ENCODE results near the gene NACC2.

The NACC2 gene

DNA sequence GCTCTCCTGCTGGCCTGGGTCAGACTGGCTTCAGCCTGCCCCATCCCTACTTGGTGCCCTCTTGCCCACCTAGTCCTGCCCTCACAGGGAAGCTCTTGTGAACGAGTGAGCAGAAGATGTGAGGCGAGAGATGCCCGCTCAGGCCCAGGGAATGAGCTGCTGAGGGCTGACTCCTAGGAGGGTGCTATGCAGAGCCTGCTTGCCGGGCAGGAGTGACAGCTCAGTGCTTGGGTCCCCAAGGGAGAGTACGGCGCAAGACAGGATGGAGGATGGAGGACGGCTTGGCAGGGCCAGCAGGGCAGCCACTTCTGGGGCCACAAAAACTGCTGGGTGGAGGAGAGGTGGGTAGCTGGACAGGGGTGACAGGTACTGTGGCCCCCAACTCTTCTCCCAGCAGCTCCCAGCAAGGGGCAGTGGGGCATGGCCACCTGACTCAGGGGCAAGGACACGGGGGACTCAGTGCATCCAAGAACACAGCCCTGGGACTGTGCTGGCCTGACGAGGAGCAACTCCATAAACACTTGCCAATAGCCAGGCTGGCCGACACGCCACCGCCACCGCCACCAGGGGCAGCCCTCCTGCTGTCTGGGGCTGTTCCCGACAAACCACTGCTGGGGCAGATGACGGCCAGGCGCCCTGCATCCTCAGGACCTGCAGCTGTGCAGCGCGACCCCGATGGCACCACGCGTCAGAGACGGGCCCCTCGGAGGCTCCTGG is 78.4 kb downstream of the NACC2 start:
- DNase-seq (ENCODE audit: low read depth): no peak
- H3K4me3 ChIP-seq (ENCODE audit: control insufficient read depth, low read depth, low read length): no peak overlapping the region
- TF ChIP-seq, protein P1, sequence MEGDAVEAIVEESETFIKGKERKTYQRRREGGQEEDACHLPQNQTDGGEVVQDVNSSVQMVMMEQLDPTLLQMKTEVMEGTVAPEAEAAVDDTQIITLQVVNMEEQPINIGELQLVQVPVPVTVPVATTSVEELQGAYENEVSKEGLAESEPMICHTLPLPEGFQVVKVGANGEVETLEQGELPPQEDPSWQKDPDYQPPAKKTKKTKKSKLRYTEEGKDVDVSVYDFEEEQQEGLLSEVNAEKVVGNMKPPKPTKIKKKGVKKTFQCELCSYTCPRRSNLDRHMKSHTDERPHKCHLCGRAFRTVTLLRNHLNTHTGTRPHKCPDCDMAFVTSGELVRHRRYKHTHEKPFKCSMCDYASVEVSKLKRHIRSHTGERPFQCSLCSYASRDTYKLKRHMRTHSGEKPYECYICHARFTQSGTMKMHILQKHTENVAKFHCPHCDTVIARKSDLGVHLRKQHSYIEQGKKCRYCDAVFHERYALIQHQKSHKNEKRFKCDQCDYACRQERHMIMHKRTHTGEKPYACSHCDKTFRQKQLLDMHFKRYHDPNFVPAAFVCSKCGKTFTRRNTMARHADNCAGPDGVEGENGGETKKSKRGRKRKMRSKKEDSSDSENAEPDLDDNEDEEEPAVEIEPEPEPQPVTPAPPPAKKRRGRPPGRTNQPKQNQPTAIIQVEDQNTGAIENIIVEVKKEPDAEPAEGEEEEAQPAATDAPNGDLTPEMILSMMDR (conservative IDR thresholded peaks at IDR 0.05; ENCODE audit: control insufficient read depth, insufficient read depth, low read depth, low read length): no peak

- H3K4me3 ChIP-seq (ENCODE audit: control insufficient read depth, low read depth, low read length): no peak overlapping the region
- TF ChIP-seq, protein P1 (conservative IDR thresholded peaks at IDR 0.05; ENCODE audit: control insufficient read depth, insufficient read depth, low read depth, low read length): no peak
- no peak for DNase-seq (ENCODE audit: low read depth)
These were observed 79.2 kb downstream of the NACC2 start for GRCh38 chr9:136015656-136016571.

DNA sequence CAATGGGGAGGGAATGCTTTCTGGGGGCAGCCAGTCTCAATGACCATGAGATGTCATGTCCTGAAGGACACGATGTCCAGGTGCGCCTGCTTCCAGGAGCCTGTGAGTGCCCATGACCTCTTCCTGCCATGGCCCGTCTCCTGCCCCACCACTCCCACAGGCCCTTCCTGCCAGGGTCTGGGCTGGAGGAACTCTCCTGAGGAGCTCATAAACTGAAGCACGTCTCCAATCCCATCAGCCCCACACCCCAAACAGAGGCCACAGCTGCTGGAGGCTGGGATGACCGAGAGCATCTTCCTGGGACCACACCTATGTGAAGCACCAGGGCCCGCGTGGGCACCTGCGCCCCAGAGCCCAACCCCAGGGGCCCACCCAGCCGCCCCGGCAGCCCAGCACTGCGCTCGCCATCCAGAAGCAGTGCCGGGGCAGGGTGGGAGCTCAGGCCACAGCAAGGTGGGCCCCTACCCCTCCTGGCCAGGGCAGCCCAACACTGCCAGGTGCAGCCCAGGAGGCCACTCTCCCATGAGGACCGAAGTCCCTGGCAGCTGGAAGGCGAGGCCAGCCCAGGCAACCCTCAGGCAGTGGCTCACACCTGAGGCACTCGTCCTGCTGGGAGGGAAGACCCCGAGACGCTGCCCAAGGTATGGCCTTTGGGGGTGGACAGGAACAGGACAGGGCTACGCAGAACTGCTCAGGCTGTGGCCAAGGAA is 80.0 kb downstream of the NACC2 start:
- TF ChIP-seq, protein P1 (conservative IDR thresholded peaks at IDR 0.05; ENCODE audit: control insufficient read depth, insufficient read depth, low read depth, low read length): no peak

DNA sequence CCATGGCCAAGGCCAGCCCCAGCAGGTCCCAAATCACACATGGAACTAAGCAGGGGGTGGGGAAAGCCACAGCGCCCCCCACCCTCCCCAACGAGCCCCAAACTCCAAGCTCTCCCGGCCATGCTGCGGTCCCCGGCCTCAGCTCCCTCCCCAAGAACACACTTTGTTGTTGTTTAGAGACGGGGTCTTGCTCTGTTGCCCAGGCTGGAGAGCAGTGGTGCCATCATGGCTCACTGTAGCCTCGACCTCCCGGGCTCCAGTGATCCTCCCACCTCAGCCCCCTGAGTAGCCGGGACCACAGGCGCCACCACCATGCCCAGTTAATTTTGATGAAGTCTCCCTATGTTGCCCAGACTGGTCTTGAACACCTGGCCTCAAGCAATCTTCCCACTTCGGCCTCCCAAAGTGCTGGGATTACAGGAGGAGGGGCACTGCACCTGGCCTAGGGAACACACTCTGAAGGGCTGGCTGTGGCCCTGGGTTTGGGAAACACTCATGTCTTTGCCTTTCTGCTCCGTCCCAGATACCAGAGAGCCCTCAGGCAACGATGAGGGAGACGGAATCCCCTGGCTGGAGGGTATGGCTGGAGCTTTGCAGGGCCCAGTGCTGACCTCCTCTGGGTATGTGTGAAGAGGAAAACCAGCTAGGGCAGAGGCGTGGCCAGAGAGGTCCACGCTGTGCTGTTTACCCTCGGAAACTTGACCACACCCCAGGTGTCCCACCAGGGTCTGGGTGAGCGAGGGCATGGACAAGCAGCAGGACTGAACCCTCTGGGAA is 80.8 kb downstream of the NACC2 start:
- TF ChIP-seq, protein P1 (conservative IDR thresholded peaks at IDR 0.05; ENCODE audit: control insufficient read depth, insufficient read depth, low read depth, low read length): no peak
- no peak overlapping the region for H3K4me3 ChIP-seq (ENCODE audit: control insufficient read depth, low read depth, low read length)
- DNase-seq (ENCODE audit: low read depth): no peak

More for the DNA sequence above, 80.0 kb downstream of the NACC2 start:
- DNase-seq (ENCODE audit: low read depth): no peak
- no peak overlapping the region for H3K4me3 ChIP-seq (ENCODE audit: control insufficient read depth, low read depth, low read length)

DNA sequence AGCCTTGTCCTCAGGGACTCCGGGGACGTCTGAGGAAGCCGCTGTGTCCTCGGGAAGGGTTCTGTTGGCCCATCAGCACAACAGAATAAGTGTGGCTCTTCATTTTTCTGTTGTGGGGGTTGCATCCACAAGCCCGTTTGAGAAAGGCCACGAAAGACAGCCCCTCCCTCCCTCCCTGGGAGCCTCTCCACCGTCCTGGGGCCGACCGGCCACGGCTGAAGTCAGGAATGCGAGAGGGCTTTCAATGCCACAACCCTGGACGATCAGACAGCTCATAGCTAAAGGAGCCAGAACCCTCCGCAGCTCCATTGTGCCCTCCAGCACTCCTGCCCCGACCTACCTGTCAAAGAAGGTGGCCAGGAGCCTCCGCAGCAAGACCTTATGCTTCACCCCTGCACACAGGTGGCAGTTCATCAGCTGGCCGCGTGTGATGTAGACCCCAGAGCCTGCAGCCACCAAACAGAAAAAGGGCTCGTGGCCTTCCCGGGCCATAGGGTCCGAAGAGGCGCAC is 81.5 kb downstream of the NACC2 start:
- TF ChIP-seq, protein P1 (conservative IDR thresholded peaks at IDR 0.05; ENCODE audit: control insufficient read depth, insufficient read depth, low read depth, low read length): no peak
- no peak overlapping the region for H3K4me3 ChIP-seq (ENCODE audit: control insufficient read depth, low read depth, low read length)
- no peak for DNase-seq (ENCODE audit: low read depth)

DNA sequence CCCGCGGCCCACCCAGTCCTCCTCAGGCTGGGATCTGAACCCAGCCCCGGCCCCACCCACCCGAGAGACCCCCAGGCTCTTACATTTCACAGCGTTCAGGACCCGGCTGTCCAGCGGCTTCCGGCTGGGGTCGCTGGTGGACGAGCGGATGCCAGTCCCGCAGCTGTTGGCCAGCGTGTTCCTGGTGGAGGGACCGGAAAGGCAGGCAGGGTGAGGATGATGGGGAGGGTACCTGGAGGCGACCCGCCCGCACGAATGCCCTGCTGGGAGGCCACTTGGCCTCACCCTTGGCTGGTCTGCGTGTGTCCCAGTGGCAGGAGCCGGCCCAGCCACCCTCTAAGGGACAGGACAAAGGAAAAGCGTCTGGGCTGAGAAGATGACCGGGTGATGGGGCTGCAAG is 82.0 kb downstream of the NACC2 start:
- no peak overlapping the region for H3K4me3 ChIP-seq (ENCODE audit: control insufficient read depth, low read depth, low read length)
- DNase-seq (ENCODE audit: low read depth): no peak
- TF ChIP-seq, protein P1 (conservative IDR thresholded peaks at IDR 0.05; ENCODE audit: control insufficient read depth, insufficient read depth, low read depth, low read length): no peak

Data from fibroblast of mammary gland (primary cell).